PC-9 (cell line): ENCODE results near the gene EFEMP2. TPM values are rescaled to one million over a fixed set of nuclear protein-coding genes. Genes with fewer than 3 reads are reported as not detected.

ENCODE experiments used
- BruUV-seq: library from RNA; stranded (reverse); fragments of 400-500 nt; replicated peaks from 2 replicates; lab custom pipeline; 2021; lab: Mats Ljungman, UMichigan
- CTCF ChIA-PET: fragments of 300-600 bp; sonication (Branson Sonifier 250); formaldehyde crosslinking; loops from one replicate; lab custom pipeline; 2022; ENCODE audit warnings: antibody characterized with exemption; lab: Charles Lee
- POLR2A ChIA-PET: fragments of 300-600 bp; sonication (Branson Sonifier 250); formaldehyde crosslinking; loops from one replicate; lab custom pipeline; 2022; ENCODE audit warnings: antibody characterized with exemption; ENCODE audit not compliant: unreplicated experiment; lab: Charles Lee
- DNase-seq, 2 experiments: peaks; one replicate each; pipeline versions ENCODE4 v3.0.0 to v3.0.0-alpha.2; 2015 to 2022; ENCODE audit warnings: mixed read lengths in 1 of 2
- H2AFZ ChIP-seq: fragments of 200-600 bp; sonication (generic); 2 replicates; pipeline ENCODE4 v1.8.1; 2017; ENCODE audit warnings: antibody characterized with exemption
- H3F3A ChIP-seq: fragments of 200-600 bp; sonication (generic); 2 replicates; pipeline ENCODE4 v1.8.1; 2017; ENCODE audit warnings: antibody characterized with exemption, mild to moderate bottlenecking, low read depth; ENCODE audit not compliant: insufficient read depth
- H3K27ac ChIP-seq: fragments of 200-600 bp; sonication (generic); 2 replicates; pipeline ENCODE4 v1.6.1; 2016; ENCODE audit warnings: mixed run types
- H3K27me3 ChIP-seq: fragments of 200-600 bp; sonication (generic); 2 replicates; pipeline ENCODE4 v1.6.1; 2016; ENCODE audit warnings: low read depth, mixed run types; ENCODE audit not compliant: insufficient read depth
- H3K36me3 ChIP-seq: fragments of 200-600 bp; sonication (generic); 2 replicates; pipeline ENCODE4 v1.6.1; 2016; ENCODE audit warnings: low read depth, mixed run types
- H3K4me1 ChIP-seq: fragments of 200-600 bp; sonication (generic); replicated peaks from 2 replicates; pipeline ENCODE4 v1.6.1; 2016; ENCODE audit warnings: mixed run types; ENCODE audit not compliant: insufficient read depth
- H3K4me2 ChIP-seq: fragments of 200-600 bp; sonication (generic); 2 replicates; pipeline ENCODE4 v1.6.1; 2017; ENCODE audit warnings: mixed run types
- H3K4me3 ChIP-seq: fragments of 200-600 bp; sonication (generic); 2 replicates; pipeline ENCODE4 v1.6.1; 2016; ENCODE audit warnings: mixed run types
- H3K79me2 ChIP-seq: fragments of 200-600 bp; sonication (generic); 2 replicates; pipeline ENCODE4 v1.6.1; 2017; ENCODE audit warnings: low read depth, mixed run types
- H3K9me2 ChIP-seq: fragments of 200-600 bp; sonication (generic); 2 replicates; pipeline ENCODE4 v1.8.1; 2017; ENCODE audit warnings: mild to moderate bottlenecking; ENCODE audit not compliant: insufficient read depth
- H3K9me3 ChIP-seq: fragments of 200-600 bp; sonication (generic); 2 replicates; pipeline ENCODE4 v1.8.1; 2016; ENCODE audit warnings: low read depth; ENCODE audit not compliant: insufficient read depth
- H4K20me1 ChIP-seq: fragments of 200-600 bp; sonication (generic); 2 replicates; pipeline ENCODE4 v1.8.1; 2017; ENCODE audit not compliant: insufficient read depth
- CTCF ChIP-seq: fragments of 200-600 bp; sonication (generic); conservative IDR thresholded peaks from 2 replicates; pipeline ENCODE4 v1.6.1; 2017; ENCODE audit warnings: mixed run types, antibody characterized with exemption, mild to moderate bottlenecking, moderate library complexity
- EZH2 ChIP-seq: fragments of 200-600 bp; sonication (generic); IDR thresholded peaks from 2 replicates; pipeline ENCODE4 v1.8.0; 2017; ENCODE audit warnings: antibody characterized with exemption, low read depth
- intact Hi-C: fragments of 100-400 bp; cut with micrococcal nuclease; formaldehyde crosslinking; loops from one replicate; pipeline ENCODE4 v1.10.0; 2022; ENCODE audit not compliant: unreplicated experiment
- total RNA-seq: library from RNA; stranded (reverse); gene quantifications from 2 replicates; pipeline ENCODE4 v1.2.3, GENCODE V29; 2021

Gene EFEMP2
- total RNA-seq, 1 experiment from 2014 or later = 18.1 TPM

GRCh38 chr11:65853246-65853979 is 19.2 kb downstream of the EFEMP2 start:
- no TSS peak for BruUV-seq
- no peak for DNase-seq
- no peak overlapping the region for H2AFZ ChIP-seq
- H3K79me2 ChIP-seq = peaks cover 46% of the 10 kb centered on the region
- H3K4me3 ChIP-seq = no peak overlapping the region
- H4K20me1 ChIP-seq = peaks cover 46% of the 10 kb centered on the region
- peaks cover 30% of the 10 kb centered on the region for H3K36me3 ChIP-seq
- POLR2A ChIA-PET = no interaction called here
- H3K4me1 ChIP-seq = peaks cover 8% of the 10 kb centered on the region
- no peak for TF ChIP-seq CTCF
- TF ChIP-seq EZH2 = no peak
- no peaks in the 10 kb centered on the region for H3K27me3 ChIP-seq
- H3K9me3 ChIP-seq = no peaks in the 10 kb centered on the region
- CTCF ChIA-PET = interaction anchor here (0.6 kb wide), 1 partner anchor 138 kb away, joined by 4 read pairs; no protein-coding TSS in a partner anchor
- intact Hi-C loops = no loop called here
- no peak overlapping the region for H3K27ac ChIP-seq
- H3K9me2 ChIP-seq = no peaks in the 10 kb centered on the region
- H3K4me2 ChIP-seq = no peak overlapping the region
- peaks cover 65% of the 10 kb centered on the region for H3F3A ChIP-seq

GRCh38 chr11:65852508-65853245 is 19.9 kb downstream of the EFEMP2 start:
- ChIA-PET CTCF (interaction anchor here (0.6 kb wide), 2 partner anchors 10 to 139 kb away, joined by 4 to 18 read pairs; no protein-coding TSS in a partner anchor), POLR2A (interaction anchor here (0.7 kb wide), 2 partner anchors 72 to 139 kb away, joined by 4 to 14 read pairs; no protein-coding TSS in a partner anchor)
- Histone ChIP-seq H4K20me1 (peaks cover 46% of the 10 kb centered on the region), H3F3A (peaks cover 65% of the 10 kb centered on the region), H3K9me3 (no peaks in the 10 kb centered on the region), H3K4me2 (no peak overlapping the region), H3K79me2 (peaks cover 43% of the 10 kb centered on the region), H3K36me3 (peaks cover 30% of the 10 kb centered on the region), H3K4me1 (peaks cover 8% of the 10 kb centered on the region), H2AFZ (no peak overlapping the region), H3K9me2 (no peaks in the 10 kb centered on the region), H3K27me3 (no peaks in the 10 kb centered on the region), H3K4me3 (no peak overlapping the region), H3K27ac (no peak overlapping the region)
- intact Hi-C loops = no loop called here
- no TSS peak for BruUV-seq
- TF ChIP-seq EZH2 = no peak
- no peak for TF ChIP-seq CTCF
- DNase-seq = no peak

- peaks cover 8% of the 10 kb centered on the region for H3K4me1 ChIP-seq
- no peak overlapping the region for H3K4me2 ChIP-seq
- peaks cover 65% of the 10 kb centered on the region for H3F3A ChIP-seq
- H3K9me3 ChIP-seq = no peaks in the 10 kb centered on the region
- no peak for DNase-seq
- intact Hi-C loops = no loop called here
- H3K79me2 ChIP-seq = peaks cover 36% of the 10 kb centered on the region
- POLR2A ChIA-PET = interaction anchor here (0.6 to 0.7 kb wide), 3 partner anchors 140 to 1048 kb away, joined by 4 to 7 read pairs (median 5); no protein-coding TSS in a partner anchor
- H3K36me3 ChIP-seq = peaks cover 30% of the 10 kb centered on the region
- no peaks in the 10 kb centered on the region for H3K27me3 ChIP-seq
- no peak overlapping the region for H3K4me3 ChIP-seq
- H3K9me2 ChIP-seq = no peaks in the 10 kb centered on the region
- H3K27ac ChIP-seq = no peak overlapping the region
- no peak overlapping the region for H2AFZ ChIP-seq
- H4K20me1 ChIP-seq = peaks cover 41% of the 10 kb centered on the region
- TF ChIP-seq CTCF (no peak), EZH2 (no peak)
- CTCF ChIA-PET = interaction anchor here (0.6 kb wide), 1 partner anchor 9 kb away, joined by 18 read pairs; no protein-coding TSS in a partner anchor
- BruUV-seq = no TSS peak
Measured at GRCh38 chr11:65851811-65852507, 20.6 kb downstream of the EFEMP2 start.
